ENCODE measurements around the gene PILRA. TPM values are rescaled to one million over a fixed set of nuclear protein-coding genes. Genes with fewer than 3 reads are reported as not detected.
"Not testable (repeated sequence)": the region's sequence is repeated elsewhere in the genome, so short reads cannot be mapped to it uniquely, and the experiment has no call there.

The PILRA gene
- total RNA-seq, 1 experiment from 2014 or later, result 0.28 TPM

DNA sequence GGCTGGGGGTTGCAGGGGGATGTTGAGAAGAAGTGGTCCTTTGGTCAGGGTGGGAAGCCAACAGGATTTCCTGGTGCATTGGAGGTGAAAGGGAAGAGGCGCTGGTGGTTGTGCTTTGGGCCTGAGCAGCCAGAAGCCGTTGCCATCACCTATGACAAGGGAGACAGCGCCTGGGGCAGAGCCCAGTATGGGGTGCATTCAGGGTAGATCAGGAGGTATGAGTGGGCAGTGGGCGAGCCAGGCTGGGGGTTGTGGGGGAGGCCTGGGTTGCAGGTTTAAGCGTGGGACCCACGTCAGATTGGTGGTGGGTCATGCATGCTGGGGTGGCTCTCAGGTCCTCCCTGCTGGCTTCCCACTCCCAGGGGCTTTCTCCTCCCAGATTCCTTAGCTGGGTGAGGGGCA lies 21.6 kb upstream of the PILRA start:
- peaks cover 56% of the 10 kb centered on the region for H3K36me3 ChIP-seq (replicated peaks; ENCODE audit: control insufficient read depth, insufficient read depth, low read length)
- DNase-seq, result no peak
- H3K4me3 ChIP-seq (ENCODE audit: insufficient read depth, low read depth, low read length), result no peak overlapping the region

DNA sequence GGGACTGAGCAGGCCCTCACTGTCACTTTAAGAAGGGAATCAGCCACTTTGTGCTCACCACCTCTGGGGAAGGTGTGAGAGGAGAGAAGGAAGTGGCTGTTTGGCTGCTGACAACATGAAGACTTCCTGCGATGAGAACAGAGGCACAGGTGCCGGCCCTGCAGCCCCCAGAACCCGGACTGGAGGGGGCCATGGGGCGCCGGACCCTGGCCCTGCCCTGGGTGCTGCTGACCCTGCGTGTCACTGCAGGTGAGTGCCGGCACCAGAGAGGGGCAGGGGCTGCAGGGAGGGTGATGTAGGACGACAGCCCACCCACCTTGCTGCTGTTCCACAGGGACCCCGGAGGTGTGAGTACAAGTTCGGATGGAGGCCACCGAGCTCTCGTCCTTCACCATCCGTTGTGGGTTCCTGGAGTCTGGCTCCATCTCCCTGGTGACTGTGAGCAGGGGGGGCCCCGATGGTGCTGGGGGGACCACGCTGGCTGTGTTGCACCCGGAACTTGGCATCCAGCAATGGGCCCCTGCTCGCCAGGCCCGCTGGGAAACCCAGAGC lies 21.0 kb upstream of the PILRA start:
- not testable (repeated sequence) for H3K4me3 ChIP-seq (ENCODE audit: insufficient read depth, low read depth, low read length); DNase-seq; H3K27me3 ChIP-seq (ENCODE audit: control insufficient read depth, insufficient read depth, low read length)
- H3K36me3 ChIP-seq (replicated peaks; ENCODE audit: control insufficient read depth, insufficient read depth, low read length), result peaks cover 54% of the 10 kb centered on the region

More for the DNA sequence above, 21.6 kb upstream of the PILRA start:
- no peaks in the 10 kb centered on the region for H3K27me3 ChIP-seq (ENCODE audit: control insufficient read depth, insufficient read depth, low read length)

DNA sequence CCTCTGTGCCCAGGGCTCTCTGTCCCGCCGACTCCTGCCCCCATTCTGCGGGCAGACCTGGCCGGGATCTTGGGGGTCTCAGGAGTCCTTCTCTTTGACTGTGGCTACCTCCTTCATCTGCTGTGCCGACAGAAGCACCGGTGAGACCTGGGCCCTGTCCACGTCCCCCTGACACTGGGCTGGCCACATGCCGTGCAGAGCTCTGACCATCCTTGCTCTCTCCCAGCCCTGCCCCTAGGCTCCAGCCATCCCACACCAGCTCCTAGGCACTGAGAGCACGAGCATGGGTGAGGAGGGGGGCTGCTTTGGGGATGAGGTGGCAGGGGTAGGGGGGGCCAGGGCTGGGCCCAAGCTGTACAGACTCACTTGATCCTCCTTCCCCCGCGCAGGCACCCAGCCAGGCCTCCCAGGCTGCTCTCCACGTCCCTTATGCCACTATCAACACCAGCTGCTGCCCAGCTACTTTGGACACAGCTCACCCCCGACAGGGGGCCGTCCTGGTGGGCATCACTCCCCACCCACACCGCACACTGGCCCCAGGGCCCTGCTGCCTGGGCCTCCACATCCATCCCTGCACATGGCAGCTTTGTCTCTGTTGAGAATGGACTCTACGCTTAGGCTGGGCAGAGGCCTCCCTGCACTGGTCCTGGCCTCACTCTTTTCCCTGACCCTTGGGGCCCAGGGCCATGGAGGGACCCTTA lies 20.2 kb upstream of the PILRA start:
- Histone ChIP-seq H3K27me3 (ENCODE audit: control insufficient read depth, insufficient read depth, low read length) (no peaks in the 10 kb centered on the region), H3K36me3 (replicated peaks; ENCODE audit: control insufficient read depth, insufficient read depth, low read length) (peaks cover 50% of the 10 kb centered on the region), H3K4me3 (ENCODE audit: insufficient read depth, low read depth, low read length) (no peak overlapping the region)
- DNase-seq, result no peak

DNA sequence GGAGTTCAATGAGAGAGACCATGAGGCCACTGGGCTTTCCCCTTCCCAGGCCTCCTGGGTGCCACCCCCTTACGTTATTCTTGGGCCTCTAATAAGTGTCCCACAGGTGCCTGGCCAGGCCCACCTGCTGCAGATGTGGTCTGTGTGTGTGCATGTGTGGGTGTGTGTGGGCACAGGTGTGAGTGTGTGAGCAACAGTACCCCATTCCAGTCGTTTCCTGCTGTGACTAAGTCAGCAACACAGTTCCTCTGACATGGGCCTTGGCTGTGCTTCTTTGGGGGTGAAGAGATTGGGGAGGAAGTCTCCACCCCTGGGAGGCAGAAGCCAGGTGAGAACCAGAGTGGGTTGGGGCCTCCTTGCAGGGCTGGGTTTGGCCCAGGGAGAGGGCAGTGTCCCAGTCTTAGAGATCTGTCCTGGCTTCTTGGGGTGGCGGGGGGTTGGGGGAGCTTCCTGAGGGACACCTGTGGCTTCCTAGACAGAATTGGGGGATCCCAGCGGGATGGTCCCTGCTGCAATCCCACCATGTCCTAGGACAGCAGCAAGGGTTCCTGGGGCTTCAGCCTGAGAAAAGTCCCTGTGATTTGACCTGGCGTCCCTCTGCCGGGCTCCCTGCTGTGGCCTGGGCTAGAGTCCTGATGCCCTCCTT lies 19.5 kb upstream of the PILRA start:
- no peaks in the 10 kb centered on the region for H3K27me3 ChIP-seq (ENCODE audit: control insufficient read depth, insufficient read depth, low read length)
- H3K36me3 ChIP-seq (replicated peaks; ENCODE audit: control insufficient read depth, insufficient read depth, low read length), result peaks cover 51% of the 10 kb centered on the region
- H3K4me3 ChIP-seq (ENCODE audit: insufficient read depth, low read depth, low read length), result no peak overlapping the region
- DNase-seq, result no peak

DNA sequence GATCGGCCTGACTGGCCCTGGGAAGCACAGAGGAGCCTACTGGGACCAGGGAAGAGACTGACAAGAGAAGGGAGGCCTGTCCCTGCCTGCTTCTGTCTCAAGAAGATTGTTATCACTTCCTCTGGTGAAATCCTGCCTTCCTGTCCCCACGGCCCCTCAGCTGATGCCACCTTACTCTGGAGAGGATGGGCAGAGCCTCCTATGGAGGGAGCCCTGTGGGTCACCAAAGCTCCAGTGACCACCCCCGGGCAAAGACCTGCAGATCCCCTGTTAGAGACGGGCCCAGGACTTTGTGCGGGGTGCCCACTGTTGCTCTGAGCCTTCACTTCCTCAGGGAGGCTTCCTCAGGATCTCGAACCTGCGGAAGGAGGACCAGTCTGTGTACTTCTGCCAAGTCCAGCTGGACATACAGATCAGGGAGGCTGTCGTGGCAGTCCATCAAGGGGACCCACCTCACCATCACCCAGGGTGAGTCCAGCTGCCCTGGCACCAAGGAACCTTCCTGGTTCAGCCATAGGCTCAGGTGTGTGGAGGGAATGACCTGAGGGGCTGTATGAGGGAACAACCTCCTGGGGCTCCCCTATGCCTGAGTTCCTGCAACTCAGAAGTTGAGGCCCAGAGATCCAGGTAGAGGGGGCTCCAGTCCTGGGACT lies 16.7 kb upstream of the PILRA start:
- H3K36me3 ChIP-seq (replicated peaks; ENCODE audit: control insufficient read depth, insufficient read depth, low read length), result peaks cover 49% of the 10 kb centered on the region

DNA sequence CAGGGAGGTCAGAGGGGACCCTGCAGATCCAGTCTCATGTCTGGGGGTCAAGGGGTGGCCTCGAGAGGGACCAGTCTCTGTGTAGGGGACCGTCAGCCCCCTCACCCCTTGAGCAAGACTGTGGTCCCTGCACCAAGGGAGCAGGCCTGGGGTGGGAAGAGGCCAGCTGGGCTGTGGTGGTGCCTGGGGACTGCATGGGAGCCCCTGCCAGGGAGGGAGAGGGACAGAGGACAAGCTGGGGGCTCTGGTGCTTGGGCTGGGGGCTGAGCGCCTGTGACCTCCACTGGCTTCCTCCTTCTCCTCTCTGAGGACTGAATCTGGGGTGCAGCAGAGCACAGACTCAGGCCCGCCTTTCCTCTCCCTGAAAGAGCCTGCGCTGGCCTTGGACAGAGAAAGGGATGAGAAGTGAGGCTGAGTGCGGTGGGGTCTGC lies 16.1 kb upstream of the PILRA start:
- DNase-seq, result no peak
- H3K4me3 ChIP-seq (ENCODE audit: insufficient read depth, low read depth, low read length), result no peak overlapping the region
- peaks cover 52% of the 10 kb centered on the region for H3K36me3 ChIP-seq (replicated peaks; ENCODE audit: control insufficient read depth, insufficient read depth, low read length)
- H3K27me3 ChIP-seq (ENCODE audit: control insufficient read depth, insufficient read depth, low read length), result no peaks in the 10 kb centered on the region

More for the DNA sequence above, 16.7 kb upstream of the PILRA start:
- DNase-seq, result no peak
- H3K27me3 ChIP-seq (ENCODE audit: control insufficient read depth, insufficient read depth, low read length), result no peaks in the 10 kb centered on the region
- H3K4me3 ChIP-seq (ENCODE audit: insufficient read depth, low read depth, low read length), result no peak overlapping the region

DNA sequence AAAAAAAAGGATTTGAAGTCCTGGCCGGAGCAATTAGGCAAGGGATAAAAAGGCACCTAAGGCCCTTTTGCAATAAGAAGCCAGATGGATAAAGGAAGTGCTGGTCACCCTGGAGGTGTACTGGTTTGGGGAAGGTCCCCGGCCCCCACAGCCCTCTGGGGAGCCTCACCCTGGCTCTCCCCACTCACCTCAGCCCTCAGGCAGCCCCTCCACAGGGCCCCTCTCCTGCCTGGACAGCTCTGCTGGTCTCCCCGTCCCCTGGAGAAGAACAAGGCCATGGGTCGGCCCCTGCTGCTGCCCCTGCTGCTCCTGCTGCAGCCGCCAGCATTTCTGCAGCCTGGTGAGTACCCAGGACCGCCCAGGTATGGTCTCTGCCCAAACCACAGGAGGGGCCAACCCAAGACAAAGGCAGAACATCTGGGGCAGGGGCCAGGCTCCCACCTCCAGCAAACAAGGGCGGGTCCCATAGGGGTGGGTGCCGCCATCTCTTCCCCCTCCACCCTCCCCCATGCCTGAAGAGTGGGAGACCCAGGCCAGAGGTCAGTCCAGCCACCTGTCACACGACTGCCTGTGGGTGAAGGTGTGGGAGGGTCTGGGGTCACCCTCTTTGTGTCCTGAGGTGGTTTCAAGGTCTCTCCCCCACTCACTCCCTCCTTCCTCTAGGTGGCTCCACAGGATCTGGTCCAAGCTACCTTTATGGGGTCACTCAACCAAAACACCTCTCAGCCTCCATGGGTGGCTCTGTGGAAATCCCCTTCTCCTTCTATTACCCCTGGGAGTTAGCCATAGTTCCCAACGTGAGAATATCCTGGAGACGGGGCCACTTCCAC lies 15.0 kb upstream of the PILRA start, which contains the start of gene PILRB:
Gene PILRB, plus strand, starts transcription at position 91 of the 830 bp plus-strand sequence. Its CDS starts 186 bp downstream, at position 277.
- DNase-seq, result no peak
- peaks cover 49% of the 10 kb centered on the region for H3K36me3 ChIP-seq (replicated peaks; ENCODE audit: control insufficient read depth, insufficient read depth, low read length)
- no peaks in the 10 kb centered on the region for H3K27me3 ChIP-seq (ENCODE audit: control insufficient read depth, insufficient read depth, low read length)
- no peak within 1 kb of the TSS for H3K4me3 ChIP-seq (ENCODE audit: insufficient read depth, low read depth, low read length)

DNA sequence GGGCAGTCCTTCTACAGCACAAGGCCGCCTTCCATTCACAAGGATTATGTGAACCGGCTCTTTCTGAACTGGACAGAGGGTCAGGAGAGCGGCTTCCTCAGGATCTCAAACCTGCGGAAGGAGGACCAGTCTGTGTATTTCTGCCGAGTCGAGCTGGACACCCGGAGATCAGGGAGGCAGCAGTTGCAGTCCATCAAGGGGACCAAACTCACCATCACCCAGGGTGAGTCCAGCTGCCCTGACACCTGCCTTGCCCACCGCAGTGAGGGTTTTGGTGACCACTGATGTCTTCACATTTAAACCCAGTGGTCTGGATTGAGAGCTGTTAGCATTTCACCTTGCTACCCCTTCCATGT lies 14.5 kb upstream of the PILRA start:
- no peaks in the 10 kb centered on the region for H3K27me3 ChIP-seq (ENCODE audit: control insufficient read depth, insufficient read depth, low read length)
- no peak overlapping the region for H3K4me3 ChIP-seq (ENCODE audit: insufficient read depth, low read depth, low read length)
- H3K36me3 ChIP-seq (replicated peaks; ENCODE audit: control insufficient read depth, insufficient read depth, low read length), result peaks cover 44% of the 10 kb centered on the region
- no peak for DNase-seq

DNA sequence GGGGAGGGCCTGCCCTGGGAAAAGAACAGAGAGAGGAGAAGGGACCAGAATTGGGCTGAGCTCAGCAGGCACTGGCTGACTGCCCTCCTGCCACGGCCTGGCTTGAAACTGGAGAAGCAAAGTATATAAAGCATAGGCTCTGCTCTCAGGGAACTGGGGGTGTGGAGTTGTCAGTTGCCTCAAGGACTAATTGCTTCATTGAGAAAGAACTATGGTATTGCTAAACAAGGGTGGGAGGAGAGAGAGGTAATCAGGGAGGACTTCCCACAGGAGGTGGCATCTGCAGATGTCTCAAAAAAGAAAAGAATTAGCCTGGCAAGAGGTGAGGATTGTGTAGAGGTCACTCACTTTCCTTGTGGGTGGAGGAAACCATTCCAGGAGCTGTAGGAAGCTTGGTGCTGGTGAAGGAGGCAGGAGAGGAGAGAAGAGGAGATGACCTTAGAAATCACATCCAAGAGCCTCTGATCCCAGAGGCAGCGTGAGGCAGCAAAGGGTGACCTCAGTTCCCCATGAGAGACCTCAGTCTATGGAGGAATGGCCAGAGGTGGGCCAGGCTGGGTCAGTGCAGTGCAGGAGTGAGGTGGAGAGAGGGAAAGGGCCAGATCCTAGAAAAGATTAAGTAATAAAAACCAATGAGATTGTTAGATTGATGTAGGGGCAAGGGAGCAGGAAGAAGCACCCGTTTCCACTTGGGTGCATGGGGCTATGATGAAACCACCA lies 13.0 kb upstream of the PILRA start:
- no peak for DNase-seq
- H3K4me3 ChIP-seq (ENCODE audit: insufficient read depth, low read depth, low read length), result no peak overlapping the region
- H3K36me3 ChIP-seq (replicated peaks; ENCODE audit: control insufficient read depth, insufficient read depth, low read length), result peaks cover 32% of the 10 kb centered on the region
- H3K27me3 ChIP-seq (ENCODE audit: control insufficient read depth, insufficient read depth, low read length), result no peaks in the 10 kb centered on the region

DNA sequence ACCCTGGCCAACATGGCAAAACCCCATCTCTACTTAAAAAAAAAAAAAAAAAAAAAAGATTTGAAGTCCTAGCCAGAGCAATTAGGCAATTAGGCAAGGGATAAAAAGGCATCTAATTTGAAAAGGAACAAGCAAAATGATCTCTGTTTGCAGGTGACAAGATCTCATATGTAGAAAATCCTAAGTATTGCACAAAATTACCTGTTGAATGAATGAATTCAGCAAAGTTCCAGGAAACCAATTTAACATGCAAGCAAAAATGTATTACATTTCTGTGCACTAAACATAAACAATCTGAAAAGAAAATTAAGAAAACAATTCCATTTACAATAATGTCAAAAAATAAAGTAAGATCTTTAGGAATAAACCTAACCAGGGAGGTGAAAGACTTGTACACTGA lies 10.2 kb upstream of the PILRA start:
- DNase-seq, result no peak
- Histone ChIP-seq H3K27me3 (ENCODE audit: control insufficient read depth, insufficient read depth, low read length) (no peaks in the 10 kb centered on the region), H3K36me3 (replicated peaks; ENCODE audit: control insufficient read depth, insufficient read depth, low read length) (peaks cover 20% of the 10 kb centered on the region), H3K4me3 (ENCODE audit: insufficient read depth, low read depth, low read length) (no peak overlapping the region)

DNA sequence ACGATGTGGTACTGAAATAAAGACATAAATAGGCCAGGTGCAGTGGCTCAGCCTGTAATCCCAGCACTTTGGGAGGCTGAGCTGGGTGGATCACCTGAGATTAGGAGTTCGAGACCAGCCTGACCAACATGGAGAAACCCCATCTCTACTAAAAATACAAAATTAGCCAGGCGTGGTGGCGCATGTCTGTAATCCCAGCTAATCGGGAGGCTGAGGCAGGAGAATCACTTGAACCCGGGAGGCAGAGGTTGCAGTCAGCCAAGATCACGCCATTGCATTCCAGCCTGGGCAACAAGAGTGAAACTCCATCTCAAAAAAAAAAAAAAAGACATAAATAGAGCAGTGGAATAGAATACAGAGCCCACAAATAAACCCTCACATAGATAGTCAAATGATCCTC lies 9.5 kb upstream of the PILRA start:
- H3K4me3 ChIP-seq (ENCODE audit: insufficient read depth, low read depth, low read length); H3K27me3 ChIP-seq (ENCODE audit: control insufficient read depth, insufficient read depth, low read length); DNase-seq: not testable (repeated sequence)
- H3K36me3 ChIP-seq (replicated peaks; ENCODE audit: control insufficient read depth, insufficient read depth, low read length), result peaks cover 19% of the 10 kb centered on the region

DNA sequence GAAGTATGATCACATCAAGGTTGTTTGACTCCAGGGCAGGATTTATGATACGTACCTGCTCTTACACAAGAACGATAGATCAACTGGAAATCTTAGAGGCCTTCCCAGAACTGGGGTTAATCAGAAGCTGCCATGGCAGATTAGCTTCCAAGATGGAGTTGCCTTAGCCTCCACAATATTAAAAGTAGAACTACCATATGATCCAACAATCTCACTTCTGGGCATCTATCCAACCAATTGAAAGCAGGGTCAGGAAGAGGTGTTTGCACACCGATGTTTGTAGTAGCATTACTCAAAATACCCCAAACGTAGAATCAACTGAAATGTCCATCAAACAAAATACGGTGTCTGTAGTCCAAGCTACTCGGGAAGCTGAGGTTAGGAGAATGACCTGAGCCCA lies 8.8 kb upstream of the PILRA start:
- no peak overlapping the region for H3K4me3 ChIP-seq (ENCODE audit: insufficient read depth, low read depth, low read length)
- peaks cover 12% of the 10 kb centered on the region for H3K36me3 ChIP-seq (replicated peaks; ENCODE audit: control insufficient read depth, insufficient read depth, low read length)
- no peaks in the 10 kb centered on the region for H3K27me3 ChIP-seq (ENCODE audit: control insufficient read depth, insufficient read depth, low read length)
- no peak for DNase-seq

DNA sequence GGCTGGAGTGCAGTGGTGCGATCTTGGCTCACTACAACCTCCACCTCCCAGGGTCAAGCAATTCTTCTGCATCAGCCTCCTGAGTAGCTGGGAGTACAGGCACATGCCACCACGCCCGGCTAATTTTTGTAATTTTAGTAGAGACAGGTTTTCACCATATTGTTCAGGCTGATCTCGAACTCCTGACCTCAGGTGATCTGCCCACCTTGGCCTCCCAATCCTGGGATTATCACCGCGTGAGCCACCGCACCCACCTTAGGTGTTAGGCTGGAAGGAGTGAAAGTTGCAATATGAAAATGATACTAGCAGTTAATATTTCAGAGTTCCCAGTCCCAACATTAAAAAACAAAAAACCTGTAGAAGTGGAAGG lies 7.3 kb upstream of the PILRA start:
- not testable (repeated sequence) for H3K36me3 ChIP-seq (replicated peaks; ENCODE audit: control insufficient read depth, insufficient read depth, low read length); H3K4me3 ChIP-seq (ENCODE audit: insufficient read depth, low read depth, low read length); H3K27me3 ChIP-seq (ENCODE audit: control insufficient read depth, insufficient read depth, low read length); DNase-seq
